Fibroblast of the aortic adventitia (primary cell): ENCODE results near the gene ABR. TPM values are rescaled to one million over a fixed set of nuclear protein-coding genes. Genes with fewer than 3 reads are reported as not detected.
"Not testable (repeated sequence)": the region's sequence is repeated elsewhere in the genome, so short reads cannot be mapped to it uniquely, and the experiment has no call there.

Experiments
- DNase-seq: peaks from one replicate; pipeline ENCODE4 v3.0.0-alpha.2; 2010; ENCODE audit warnings: low read depth
- H3K4me3 ChIP-seq: 2 replicates; pipeline ENCODE4 v1.5.1; 2011; ENCODE audit warnings: low read depth, mild to moderate bottlenecking, control low read depth, low read length, moderate library complexity
- total RNA-seq: library from RNA; depleted of rRNA; stranded (reverse); fragments of >200 nt; gene quantifications from 2 replicates; pipeline ENCODE4 v1.2.3, GENCODE V29; 2012; ENCODE audit warnings: low replicate concordance
- TF ChIP-seq, protein P1 (sequence below): IDR thresholded peaks from 2 replicates; pipeline ENCODE4 v1.5.1; 2011; ENCODE audit warnings: mild to moderate bottlenecking, low read length, control low read depth, inconsistent platforms; ENCODE audit not compliant: insufficient read depth

Gene ABR
- total RNA-seq, 1 donor: 76.8 TPM

DNA sequence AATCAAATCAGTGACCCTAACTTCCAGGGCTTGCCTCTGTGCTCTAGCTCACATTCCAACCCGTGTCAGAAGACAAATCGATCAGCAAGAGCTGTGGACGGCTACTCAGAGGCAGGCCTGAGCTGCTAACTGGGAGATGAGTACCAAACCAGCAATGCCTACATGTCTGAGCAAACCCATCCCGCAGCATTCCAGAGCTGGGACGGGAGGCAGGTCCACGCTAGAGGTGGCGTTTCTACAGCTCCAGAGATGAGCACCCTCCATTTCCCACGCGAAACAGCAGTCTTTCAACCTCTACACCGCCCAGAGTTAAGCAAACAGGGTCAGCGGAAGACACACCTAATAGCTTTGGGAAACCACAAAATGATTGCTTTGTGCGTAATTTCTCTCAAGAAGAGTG is 206.7 kb downstream of the ABR start:
- DNase-seq: no peak
- H3K4me3 ChIP-seq: no peak overlapping the region
- TF ChIP-seq, protein P1, sequence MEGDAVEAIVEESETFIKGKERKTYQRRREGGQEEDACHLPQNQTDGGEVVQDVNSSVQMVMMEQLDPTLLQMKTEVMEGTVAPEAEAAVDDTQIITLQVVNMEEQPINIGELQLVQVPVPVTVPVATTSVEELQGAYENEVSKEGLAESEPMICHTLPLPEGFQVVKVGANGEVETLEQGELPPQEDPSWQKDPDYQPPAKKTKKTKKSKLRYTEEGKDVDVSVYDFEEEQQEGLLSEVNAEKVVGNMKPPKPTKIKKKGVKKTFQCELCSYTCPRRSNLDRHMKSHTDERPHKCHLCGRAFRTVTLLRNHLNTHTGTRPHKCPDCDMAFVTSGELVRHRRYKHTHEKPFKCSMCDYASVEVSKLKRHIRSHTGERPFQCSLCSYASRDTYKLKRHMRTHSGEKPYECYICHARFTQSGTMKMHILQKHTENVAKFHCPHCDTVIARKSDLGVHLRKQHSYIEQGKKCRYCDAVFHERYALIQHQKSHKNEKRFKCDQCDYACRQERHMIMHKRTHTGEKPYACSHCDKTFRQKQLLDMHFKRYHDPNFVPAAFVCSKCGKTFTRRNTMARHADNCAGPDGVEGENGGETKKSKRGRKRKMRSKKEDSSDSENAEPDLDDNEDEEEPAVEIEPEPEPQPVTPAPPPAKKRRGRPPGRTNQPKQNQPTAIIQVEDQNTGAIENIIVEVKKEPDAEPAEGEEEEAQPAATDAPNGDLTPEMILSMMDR: no peak

DNA sequence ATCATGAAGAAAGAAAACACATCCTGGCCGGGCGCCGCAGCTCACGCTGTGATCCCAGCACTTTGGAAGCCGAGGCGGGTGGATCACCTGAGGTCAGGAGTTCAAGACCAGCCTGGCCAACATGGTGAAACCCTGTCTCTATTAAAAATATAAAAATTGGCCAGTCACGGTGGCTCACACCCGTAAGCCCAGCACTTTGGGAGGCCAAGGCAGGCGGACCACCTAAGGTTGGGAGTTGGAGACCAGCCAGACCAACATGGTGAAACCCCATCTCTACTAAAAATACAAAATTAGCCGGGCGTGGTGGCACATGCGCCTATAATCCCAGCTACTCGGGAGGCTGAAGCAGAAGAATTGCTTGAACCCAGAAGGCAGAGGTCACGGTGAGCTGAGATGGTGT is 207.9 kb downstream of the ABR start:
- H3K4me3 ChIP-seq, DNase-seq: not testable (repeated sequence)

DNA sequence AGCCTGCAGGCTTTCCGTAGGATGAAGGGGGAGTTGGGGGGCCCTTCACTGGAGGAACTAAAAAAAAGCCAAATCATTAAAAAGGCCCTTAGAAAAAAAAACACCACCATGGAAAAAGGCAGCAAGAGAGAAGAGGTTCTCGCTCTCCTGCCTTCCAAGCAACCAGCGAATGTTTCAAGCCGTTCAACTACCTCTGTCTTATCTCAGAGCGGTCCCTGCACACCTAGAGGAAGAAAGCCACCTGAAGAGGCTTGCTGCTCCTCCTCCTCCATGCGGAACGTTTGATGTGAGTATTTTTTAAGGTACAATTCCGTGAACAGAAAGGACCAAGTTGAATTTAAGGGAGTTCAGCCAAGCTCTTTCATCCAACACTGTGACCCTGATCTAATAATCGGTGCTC is 209.4 kb downstream of the ABR start:
- no peak overlapping the region for H3K4me3 ChIP-seq
- no peak for DNase-seq
- TF ChIP-seq, protein P1: no peak

DNA sequence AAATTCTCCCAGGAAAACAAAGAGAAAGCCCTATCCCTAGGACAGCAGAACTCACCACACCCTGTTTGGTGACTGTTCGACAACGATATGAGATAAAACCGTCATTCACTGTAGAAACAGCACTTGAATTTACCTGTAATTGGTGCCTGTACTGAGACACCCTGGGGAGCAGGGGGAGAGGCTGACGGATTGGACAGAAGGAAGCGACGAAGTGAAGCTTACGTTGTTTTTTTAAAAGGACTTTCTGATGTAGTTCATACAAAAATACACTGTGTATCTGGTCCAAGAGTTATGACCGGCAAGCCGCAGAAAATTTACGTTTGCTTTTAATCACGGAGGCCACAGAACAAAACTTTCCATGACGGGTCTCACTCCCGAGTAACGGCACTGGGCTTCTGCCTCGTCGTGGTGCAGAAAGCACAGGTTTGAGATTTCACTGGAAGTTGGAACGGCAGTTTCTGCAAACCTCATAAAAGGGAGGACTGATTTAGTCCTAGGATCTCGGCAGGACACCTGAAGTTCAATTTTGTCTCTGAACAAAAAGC is 209.9 kb downstream of the ABR start:
- TF ChIP-seq, protein P1: no peak
- peak overlapping the region; percentile 2 for H3K4me3 ChIP-seq
- no peak for DNase-seq

DNA sequence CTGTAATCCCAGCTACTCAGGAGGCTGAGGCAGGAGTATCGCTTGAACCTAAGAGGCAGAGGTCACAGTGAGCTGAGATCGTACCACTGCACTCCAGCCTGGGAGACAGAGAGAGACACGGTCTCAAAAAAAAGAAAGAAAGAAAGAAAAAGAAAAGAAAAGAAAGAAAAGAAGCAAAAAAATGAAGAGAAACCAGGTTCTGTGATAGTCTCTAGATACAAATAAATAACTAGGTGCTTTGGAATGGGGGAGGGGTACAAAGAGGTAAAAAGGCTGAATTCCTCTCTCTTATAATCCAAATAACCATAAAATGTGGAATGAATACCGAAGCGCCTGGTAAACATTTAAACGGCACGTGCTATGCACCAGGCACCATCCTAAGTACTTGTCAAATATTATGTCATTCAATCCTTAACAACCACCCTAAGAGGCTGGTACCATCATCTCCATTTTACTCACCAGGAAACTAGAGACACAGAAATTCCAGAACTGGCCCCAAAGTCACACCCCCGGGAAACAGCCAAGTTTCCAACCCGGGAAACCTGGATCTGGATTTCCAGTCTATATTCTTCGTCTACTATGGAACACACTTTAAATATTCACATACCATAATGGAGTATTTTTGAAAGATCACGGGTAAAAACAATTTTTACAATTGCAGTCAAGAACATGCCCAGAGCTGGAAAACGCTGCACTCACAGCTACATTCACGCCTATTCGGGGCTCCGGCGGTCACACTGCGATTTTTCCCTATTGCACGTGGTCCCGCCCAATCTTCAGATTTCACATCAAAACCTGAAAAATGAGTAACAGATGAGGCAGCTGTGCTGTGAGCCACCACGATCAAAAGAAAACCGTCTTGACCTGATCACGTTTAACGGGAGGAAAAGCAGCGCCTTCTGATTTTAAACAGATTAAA is 210.7 kb downstream of the ABR start:
- TF ChIP-seq, protein P1: no peak
- DNase-seq: no peak
- no peak overlapping the region for H3K4me3 ChIP-seq

DNA sequence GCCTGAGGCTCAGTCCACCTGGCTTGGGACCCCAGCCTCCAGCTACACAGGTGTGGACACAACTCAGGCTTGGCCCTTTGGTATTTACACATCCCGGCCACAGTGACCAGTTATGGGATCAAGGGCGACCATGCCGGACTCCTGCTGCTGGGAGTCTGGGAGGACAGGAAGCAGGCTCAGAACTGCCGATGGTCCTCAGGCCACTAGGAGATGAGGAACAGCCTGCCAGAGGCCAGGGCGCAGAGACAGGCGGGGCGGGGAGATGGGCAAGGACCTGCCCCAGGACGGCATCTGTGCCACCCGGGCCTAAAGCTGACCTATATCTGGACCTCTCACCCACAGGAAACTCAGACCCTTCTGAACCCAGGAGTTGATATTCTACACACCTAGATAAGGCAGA is 212.7 kb downstream of the ABR start:
- no peak for DNase-seq
- TF ChIP-seq, protein P1: no peak
- H3K4me3 ChIP-seq: no peak overlapping the region

DNA sequence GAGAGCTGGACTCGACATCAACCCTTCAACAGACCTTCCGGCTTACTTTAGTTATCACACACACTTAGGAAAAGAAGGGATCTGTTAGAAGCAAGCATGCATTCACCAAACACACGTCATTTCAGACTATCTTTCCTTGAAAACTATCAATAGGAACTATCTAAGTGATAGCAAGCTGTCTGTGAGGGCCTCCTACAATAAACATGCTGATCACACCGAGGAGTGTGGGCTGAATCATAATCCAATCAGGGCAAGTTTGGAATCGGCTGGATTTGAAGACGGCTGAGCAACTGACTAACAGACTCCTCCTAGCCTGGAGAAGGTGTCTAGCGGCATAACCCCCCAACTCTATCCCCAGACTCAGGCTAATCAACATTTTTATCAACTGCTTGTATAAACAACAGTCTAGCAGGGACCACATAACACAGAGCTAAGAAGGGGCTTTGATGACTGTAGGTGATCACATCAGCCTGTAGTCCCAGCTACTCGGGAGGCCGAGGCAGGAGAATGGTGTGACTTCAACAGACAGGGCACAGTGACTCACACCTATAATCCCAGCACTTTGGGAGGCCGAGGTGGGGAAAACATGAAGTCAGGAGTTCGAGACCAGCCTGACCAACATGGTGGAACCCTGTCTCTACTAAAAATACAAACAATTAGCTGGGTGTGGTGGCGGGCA is 214.3 kb downstream of the ABR start:
- TF ChIP-seq, protein P1: no peak
- H3K4me3 ChIP-seq: no peak overlapping the region
- DNase-seq: no peak
